Transverse colon (tissue), 4 donors: Measurements from ENCODE around the gene AJM1. TPM values are rescaled to one million over a fixed set of nuclear protein-coding genes. Genes with fewer than 3 reads are reported as not detected.
"Not testable (repeated sequence)": the region's sequence is repeated elsewhere in the genome, so short reads cannot be mapped to it uniquely, and the experiment has no call there.

Source experiments
- DNase-seq: peaks from one replicate; pipeline ENCODE4 v3.0.0-alpha.2; 2019
- H3K27ac ChIP-seq, 4 donors: fragments of 200-600 bp; sonication (generic); 2 replicates each; pipeline ENCODE4 v1.5.1; 2016 to 2018; ENCODE audit warnings: inconsistent platforms in 4 of 4
- H3K27me3 ChIP-seq: fragments of 200-600 bp; sonication (generic); 2 replicates; pipeline ENCODE4 v1.5.1; 2017; ENCODE audit warnings: inconsistent platforms
- H3K36me3 ChIP-seq, 4 donors: fragments of 200-600 bp; sonication (generic); 2 replicates each; pipeline ENCODE4 v1.5.1; 2017 to 2019; ENCODE audit warnings: inconsistent platforms in 4 of 4
- H3K4me1 ChIP-seq, 4 donors: fragments of 200-600 bp; sonication (generic); 2 replicates each; pipeline ENCODE4 v1.5.1; 2017 to 2020; ENCODE audit warnings: inconsistent platforms in 4 of 4
- H3K4me3 ChIP-seq, 4 donors: fragments of 200-600 bp; sonication (generic); 1 replicate in 1 of 4; 2 replicates in 3 of 4; pipeline versions ENCODE4 v1.5.1 to v1.6.1; 2017 to 2019; ENCODE audit warnings: inconsistent platforms in 4 of 4
- H3K9me3 ChIP-seq, 2 donors: fragments of 200-600 bp; sonication (generic); 2 replicates each; pipeline ENCODE4 v1.5.1; 2017 to 2019; ENCODE audit warnings: inconsistent platforms in 2 of 2
- CTCF ChIP-seq, 5 experiments: fragments of 200-600 bp in 3 of 5; fragments of 450-650 bp in 2 of 5; sonication (generic) in 3 of 5; IDR thresholded peaks; 1 replicate in 2 of 5; 2 replicates in 3 of 5; pipeline ENCODE4 v1.5.1; 2016 to 2017; ENCODE audit warnings: antibody characterized with exemption in 5 of 5, inconsistent platforms in 3 of 5, mild to moderate bottlenecking in 2 of 5, moderate library complexity in 1 of 5
- EP300 ChIP-seq: sonication (generic); formaldehyde crosslinking; IDR thresholded peaks from one replicate; pipeline ENCODE4 v1.6.1; 2017; ENCODE audit warnings: antibody characterized with exemption, low read depth
- POLR2A ChIP-seq: fragments of 450-650 bp; IDR thresholded peaks from one replicate; pipeline ENCODE4 v1.6.1; 2016; ENCODE audit warnings: antibody characterized with exemption, mild to moderate bottlenecking, moderate library complexity
- POLR2AphosphoS5 ChIP-seq, 3 donors: sonication (generic); formaldehyde crosslinking; IDR thresholded peaks; one replicate each; pipeline ENCODE4 v1.6.1; 2016; ENCODE audit warnings: antibody characterized with exemption in 3 of 3
- WGBS, 2 donors: methylation state at CpG; one replicate each; pipeline ENCODE4 v1.1.5; 2018; ENCODE audit warnings: low coverage in 1 of 2; 5-methylcytosine and 5-hydroxymethylcytosine counted together
- in situ Hi-C, 4 donors: fragments of 200-750 bp; cut with MboI; loops; one replicate each; pipeline versions ENCODE4 v1.15.0 to v1.15.1; 2017; ENCODE audit warnings: low sequenced_read_pairs in 3 of 4, low pct_ligation_motif_present in 1 of 4, low pct_unique_long_range_greater_than_20kb in 1 of 4
- intact Hi-C: fragments of 100-400 bp; cut with DNase I; formaldehyde crosslinking; loops from one replicate; pipeline ENCODE4 v1.15.1; 2023; ENCODE audit warnings: low total_unique reads
- total RNA-seq, 4 donors: library from RNA; depleted of rRNA; stranded (reverse); fragments of >200 nt; gene quantifications; one replicate each; pipeline ENCODE4 v1.1.0, GENCODE V29; 2016

Gene AJM1
- total RNA-seq, 4 donors from 2014 or later = 9.8 to 26.5 (median 17.0) TPM

- peak overlapping the region in 3 of 4 donors; percentile 36 to 52 (median 37) for H3K4me3 ChIP-seq
- peak; percentile 83 for DNase-seq
- H3K27ac ChIP-seq = peak overlapping the region; percentile 80 to 90 (median 88)
- TF ChIP-seq EP300 (no peak), POLR2AphosphoS5 (IDR thresholded peaks at IDR 0.05) (peak in 2 of 3 donors; percentile 10 to 40)
- in situ Hi-C loops (loop anchor here in 2 of 4 donors (25.0 kb wide), 1 partner anchor 238 kb away; the partner anchor contains the start of genes ABCA2 (in 2 of the 2), FUT7 (in 2 of the 2) and NPDC1 (in 2 of the 2)), intact Hi-C loops (no loop called here)
- no peaks in the 10 kb centered on the region for H3K9me3 ChIP-seq
- peaks cover 57% of the 10 kb centered on the region for H3K27me3 ChIP-seq
- 30% methylated on average over 26 of the region's 35 CpGs; no CpG with 5 or more reads in 1 of the 2 donors for WGBS, 2 donors
- no peaks in the 10 kb centered on the region for H3K36me3 ChIP-seq
- peaks cover 8 to 70% (median 42%) of the 10 kb centered on the region in 4 donors for H3K4me1 ChIP-seq
Measured at GRCh38 chr9:136799079-136799853, 43.0 kb upstream of the AJM1 start.

GRCh38 chr9:136799854-136800657, 42.2 kb upstream of the AJM1 start:
- WGBS, 2 donors = 0 to 2% methylated on average over 2 to 35 of the region's 63 CpGs
- peaks cover 8 to 62% (median 39%) of the 10 kb centered on the region in 4 donors for H3K4me1 ChIP-seq
- peaks cover 57% of the 10 kb centered on the region for H3K27me3 ChIP-seq
- peak; percentile 72 for TF ChIP-seq POLR2A
- TF ChIP-seq CTCF (IDR thresholded peaks at IDR 0.05) = no peak
- peak; percentile 60 to 90 (median 88) for TF ChIP-seq POLR2AphosphoS5 (IDR thresholded peaks at IDR 0.05)
- H3K4me3 ChIP-seq = peak overlapping the region; percentile 7 to 52 (median 36)
- no peaks in the 10 kb centered on the region for H3K9me3 ChIP-seq
- intact Hi-C loops = no loop called here
- peak; percentile 97 for DNase-seq
- in situ Hi-C loops = loop anchor here in 2 of 4 donors (25.0 kb wide), 1 partner anchor 237 kb away; the partner anchor contains the start of genes ABCA2 (in 2 of the 2), FUT7 (in 2 of the 2) and NPDC1 (in 2 of the 2)
- H3K36me3 ChIP-seq = no peaks in the 10 kb centered on the region
- H3K27ac ChIP-seq = peak overlapping the region; percentile 80 to 90 (median 88)

GRCh38 chr9:136802321-136802720, 40.0 kb upstream of the AJM1 start:
- no peak for DNase-seq
- Histone ChIP-seq H3K27me3 (peaks cover 52% of the 10 kb centered on the region), H3K36me3 (no peaks in the 10 kb centered on the region), H3K9me3 (no peaks in the 10 kb centered on the region), H3K4me1 (peaks cover 20 to 55% (median 37%) of the 10 kb centered on the region in 4 donors), H3K27ac (no peak overlapping the region), H3K4me3 (no peak overlapping the region)
- TF ChIP-seq POLR2A = no peak
- TF ChIP-seq POLR2AphosphoS5 (IDR thresholded peaks at IDR 0.05) = no peak
- TF ChIP-seq EP300 = no peak
- no peak for TF ChIP-seq CTCF (IDR thresholded peaks at IDR 0.05)
- in situ Hi-C loops (no loop called here), intact Hi-C loops (no loop called here)
- 77% methylated on average over 6 of the region's 6 CpGs; no CpG with 5 or more reads in 1 of the 2 donors for WGBS, 2 donors

- intact Hi-C loops = not testable (repeated sequence)
Measured at GRCh38 chr9:136803009-136803550, 39.2 kb upstream of the AJM1 start.

More at GRCh38 chr9:136803009-136803550, 39.2 kb upstream of the AJM1 start:
- H3K36me3 ChIP-seq, H3K27ac ChIP-seq, in situ Hi-C loops, H3K9me3 ChIP-seq, H3K4me3 ChIP-seq, DNase-seq: not testable (repeated sequence)
- Histone ChIP-seq H3K27me3 (peaks cover 45% of the 10 kb centered on the region), H3K4me1 (peaks cover 20 to 48% (median 38%) of the 10 kb centered on the region in 4 donors)
- whole genome bisulfite sequencing, 2 donors = 81% methylated on average over 4 of the region's 9 CpGs; no CpG with 5 or more reads in 1 of the 2 donors
